D341Med (cell line): Measurements from ENCODE around the gene CARHSP1.
"Not testable (repeated sequence)": the region's sequence is repeated elsewhere in the genome, so short reads cannot be mapped to it uniquely, and the experiment has no call there.

ENCODE experiments used
- DNase-seq: peaks from one replicate; pipeline ENCODE4 v3.0.0; 2012; ENCODE audit warnings: low spot score

Gene CARHSP1

GRCh38 chr16:8828541-8829165, 40.2 kb downstream of the CARHSP1 start:
- DNase-seq, result no peak

- no peak for DNase-seq
These were observed 42.4 kb downstream of the CARHSP1 start for GRCh38 chr16:8826278-8826879.

DNA sequence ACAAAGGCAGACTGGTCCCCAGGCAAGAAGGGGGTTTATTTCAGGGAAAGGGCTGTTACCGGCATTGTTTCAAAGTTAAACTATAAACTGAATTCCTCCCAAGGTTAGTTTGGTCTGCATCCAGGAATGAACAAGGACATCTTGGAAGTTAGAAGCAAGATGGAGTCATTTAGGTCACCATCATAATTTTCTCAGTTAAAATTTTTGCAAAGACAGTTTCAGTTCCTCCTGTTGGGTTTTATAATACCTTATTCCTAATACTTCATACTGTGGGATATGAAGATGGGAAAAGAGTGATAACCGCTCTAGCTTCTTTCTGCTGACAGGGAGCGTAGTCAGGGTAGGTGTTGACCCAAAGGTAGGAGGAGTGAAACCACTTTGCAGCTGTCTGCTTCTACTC, 46.4 kb downstream of the CARHSP1 start:
- DNase-seq, result no peak

DNA sequence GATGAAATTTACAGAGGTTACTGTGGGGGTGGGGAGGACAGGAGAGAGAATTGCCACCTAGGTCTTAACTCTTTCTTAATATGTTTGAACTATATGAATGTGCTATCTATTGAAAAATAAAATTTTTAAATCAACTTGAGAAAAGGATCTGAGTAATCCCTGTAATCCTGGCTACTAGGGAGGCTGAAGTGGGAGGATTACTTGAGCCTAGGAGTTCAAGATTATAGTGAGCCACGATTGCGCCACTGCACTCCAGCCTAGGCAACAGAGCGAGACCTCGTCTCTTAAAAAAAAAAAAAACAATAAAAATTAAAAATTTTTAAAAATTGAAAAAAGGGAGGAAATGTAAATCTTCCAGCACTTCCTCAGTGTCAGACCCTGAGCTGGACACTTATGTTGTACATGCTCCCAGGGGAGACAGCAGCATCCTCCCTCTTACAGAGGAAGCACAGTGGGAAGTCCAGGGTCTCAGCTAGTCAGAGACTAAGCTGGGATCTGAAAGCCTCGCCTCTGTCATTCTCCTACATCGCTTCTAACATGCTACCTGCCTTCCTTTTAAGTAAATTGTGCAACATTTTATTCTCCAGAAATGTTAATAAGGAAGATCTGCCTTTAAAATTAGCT, 49.3 kb downstream of the CARHSP1 start:
- no peak for DNase-seq

DNA sequence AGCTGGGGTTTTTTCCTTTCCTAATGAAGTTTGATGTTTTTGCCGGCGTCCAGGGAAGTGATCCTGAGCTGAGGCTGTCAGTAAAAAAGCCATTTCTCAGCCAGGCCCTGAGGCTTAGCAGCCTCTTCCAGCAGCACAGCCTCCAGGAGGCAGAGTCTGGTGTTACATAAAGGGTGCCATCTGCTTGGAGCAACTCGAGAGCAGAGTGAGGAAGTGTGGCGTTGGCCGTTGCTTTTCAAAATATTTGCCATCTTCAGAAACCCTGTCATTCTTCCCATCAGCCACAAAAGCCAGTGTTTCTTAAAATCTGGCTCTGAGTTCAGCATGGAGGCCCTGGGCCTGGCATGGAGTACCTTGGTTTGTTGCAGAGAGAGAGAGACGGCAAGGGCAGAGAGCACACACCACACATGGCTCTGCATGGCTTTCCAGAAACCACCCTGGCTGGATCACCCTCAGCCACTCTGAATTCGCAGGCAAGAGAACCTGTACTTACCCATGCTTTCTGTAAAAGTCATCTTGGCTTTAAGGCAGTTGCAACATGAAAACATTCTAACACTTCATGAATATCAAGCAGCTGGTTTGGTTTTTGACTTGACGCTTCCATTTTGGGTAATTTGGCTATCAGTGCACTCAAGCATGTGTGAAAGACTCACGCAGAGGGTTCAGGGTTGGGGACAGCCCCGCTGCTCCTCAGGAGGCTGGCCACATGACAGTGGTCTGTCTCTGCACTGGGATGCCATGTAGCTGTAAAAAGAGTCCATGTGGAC, 50.1 kb downstream of the CARHSP1 start:
- DNase-seq, result no peak

DNA sequence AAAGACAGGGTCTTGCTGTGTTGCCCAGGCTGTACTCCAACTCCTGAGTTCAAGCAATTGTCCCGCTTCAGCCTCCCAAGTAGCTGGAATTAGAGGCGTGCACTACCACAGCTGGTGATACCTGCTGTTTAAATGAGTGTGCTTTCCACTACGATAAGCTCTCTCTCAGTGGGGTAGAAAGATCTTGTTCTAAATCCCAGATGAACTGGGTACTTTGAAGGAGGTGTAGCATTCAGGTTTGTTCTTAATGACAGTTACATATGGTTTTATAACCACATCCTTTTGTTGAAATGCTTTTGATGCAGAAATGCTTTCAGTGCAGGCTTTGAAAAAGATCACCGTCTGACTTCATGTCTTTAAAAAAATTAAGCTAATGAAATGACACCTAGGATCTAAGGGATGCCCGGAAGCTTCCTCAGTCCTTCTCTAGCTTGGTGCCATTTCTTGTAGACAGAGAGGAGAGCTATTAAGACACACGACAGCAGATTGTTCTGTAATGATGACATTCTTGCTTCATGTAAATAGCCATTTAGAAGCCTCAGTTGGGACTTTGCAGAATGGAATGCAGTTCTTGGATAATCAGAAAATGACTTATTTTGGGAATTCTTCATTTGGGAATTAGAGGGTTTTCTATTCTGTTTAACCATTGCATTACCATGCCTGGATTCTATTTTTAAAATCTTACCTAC, 51.7 kb downstream of the CARHSP1 start:
- no peak for DNase-seq

- no peak for DNase-seq
These were observed 54.6 kb downstream of the CARHSP1 start for GRCh38 chr16:8814095-8814806.

- no peak for DNase-seq
These were observed 56.5 kb downstream of the CARHSP1 start for GRCh38 chr16:8812162-8812843.

GRCh38 chr16:8808613-8809353, 60.0 kb downstream of the CARHSP1 start:
- DNase-seq, result no peak

DNA sequence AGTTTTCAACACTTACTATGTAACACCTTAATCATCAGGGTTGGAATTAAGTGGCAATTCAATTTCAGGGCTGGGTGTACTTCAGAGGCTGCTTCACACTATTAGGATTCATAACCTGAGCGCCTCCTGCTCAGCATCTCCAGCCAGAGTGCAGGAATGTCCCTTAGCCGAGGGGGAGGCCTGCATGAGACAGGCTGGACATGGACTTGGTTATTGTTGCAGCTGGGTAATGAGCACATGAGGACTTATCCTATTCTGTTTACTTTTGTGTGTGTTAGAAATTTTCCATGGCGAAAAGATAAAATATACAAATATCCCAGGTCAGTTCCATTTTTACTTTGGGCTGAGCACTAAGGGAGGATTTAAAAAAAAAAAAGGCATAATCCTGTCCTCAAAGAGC, 60.8 kb downstream of the CARHSP1 start:
- DNase-seq, result no peak

- DNase-seq, result no peak
These were observed 61.6 kb downstream of the CARHSP1 start for GRCh38 chr16:8807189-8807588.

GRCh38 chr16:8806272-8806983, 62.4 kb downstream of the CARHSP1 start:
- DNase-seq, result no peak

GRCh38 chr16:8804313-8804712, 64.5 kb downstream of the CARHSP1 start:
- no peak for DNase-seq

DNA sequence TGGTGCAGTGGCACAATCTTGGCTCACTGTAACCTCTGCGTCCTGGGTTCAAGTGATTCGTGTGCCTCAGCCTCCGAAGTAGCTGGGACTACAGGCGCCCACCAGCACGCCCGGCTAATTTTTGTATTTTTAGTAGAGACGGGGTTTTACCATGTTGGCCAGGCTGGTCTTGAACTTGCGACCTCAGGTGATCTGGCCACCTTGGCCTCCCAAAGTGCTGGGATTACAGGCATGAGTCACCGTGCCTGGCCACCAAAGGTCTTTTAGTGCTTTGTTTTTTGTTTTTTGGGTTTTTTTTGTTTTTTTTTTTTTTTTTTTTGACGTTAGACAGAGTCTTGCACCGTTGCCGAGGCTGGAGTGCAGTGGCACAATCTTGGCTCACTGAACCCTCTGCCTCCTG, 65.1 kb downstream of the CARHSP1 start:
- DNase-seq, result not testable (repeated sequence)
